PC-9 (cell line): ENCODE results near the gene PTX4.

Source experiments
- EZH2 ChIP-seq: fragments of 200-600 bp; sonication (generic); IDR thresholded peaks from 2 replicates; pipeline ENCODE4 v1.8.0; 2017; ENCODE audit warnings: antibody characterized with exemption, low read depth
- TF ChIP-seq, protein P1 (sequence below): fragments of 200-600 bp; sonication (generic); conservative IDR thresholded peaks from 2 replicates; pipeline ENCODE4 v1.6.1; 2017; ENCODE audit warnings: mixed run types, antibody characterized with exemption, mild to moderate bottlenecking, moderate library complexity

DNA sequence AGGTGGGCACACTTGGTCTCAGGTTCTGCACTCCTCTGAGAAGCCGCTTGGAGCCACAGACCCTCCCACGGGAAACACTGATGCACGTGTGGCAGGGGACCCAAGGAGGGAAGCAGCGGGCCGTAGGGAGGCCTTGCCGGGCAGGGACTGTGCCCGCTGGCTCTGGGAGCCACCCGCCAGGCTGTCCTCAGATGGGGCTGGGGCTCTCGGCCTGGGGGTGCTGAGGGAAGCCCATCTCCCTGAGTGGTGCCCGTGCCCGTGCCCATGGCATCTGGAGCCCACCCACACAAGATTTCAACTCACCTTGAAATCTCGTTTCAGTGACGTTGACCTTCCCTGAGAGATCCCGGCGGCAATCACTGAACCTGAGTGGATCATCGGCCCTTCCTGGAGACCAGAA is 31.8 kb downstream of the PTX4 start:
- TF ChIP-seq, protein P1, sequence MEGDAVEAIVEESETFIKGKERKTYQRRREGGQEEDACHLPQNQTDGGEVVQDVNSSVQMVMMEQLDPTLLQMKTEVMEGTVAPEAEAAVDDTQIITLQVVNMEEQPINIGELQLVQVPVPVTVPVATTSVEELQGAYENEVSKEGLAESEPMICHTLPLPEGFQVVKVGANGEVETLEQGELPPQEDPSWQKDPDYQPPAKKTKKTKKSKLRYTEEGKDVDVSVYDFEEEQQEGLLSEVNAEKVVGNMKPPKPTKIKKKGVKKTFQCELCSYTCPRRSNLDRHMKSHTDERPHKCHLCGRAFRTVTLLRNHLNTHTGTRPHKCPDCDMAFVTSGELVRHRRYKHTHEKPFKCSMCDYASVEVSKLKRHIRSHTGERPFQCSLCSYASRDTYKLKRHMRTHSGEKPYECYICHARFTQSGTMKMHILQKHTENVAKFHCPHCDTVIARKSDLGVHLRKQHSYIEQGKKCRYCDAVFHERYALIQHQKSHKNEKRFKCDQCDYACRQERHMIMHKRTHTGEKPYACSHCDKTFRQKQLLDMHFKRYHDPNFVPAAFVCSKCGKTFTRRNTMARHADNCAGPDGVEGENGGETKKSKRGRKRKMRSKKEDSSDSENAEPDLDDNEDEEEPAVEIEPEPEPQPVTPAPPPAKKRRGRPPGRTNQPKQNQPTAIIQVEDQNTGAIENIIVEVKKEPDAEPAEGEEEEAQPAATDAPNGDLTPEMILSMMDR = no peak
- TF ChIP-seq EZH2 = no peak
